HepG2 (cell line): ENCODE data around the gene CDR2L. TPM values are rescaled to one million over a fixed set of nuclear protein-coding genes. Genes with fewer than 3 reads are reported as not detected.
A peak's percentile ranks its signal among the peaks of the same experiment; 100 is the strongest.

Source experiments
- CREM ChIP-seq, 2 experiments: sonication (generic) in 1 of 2; formaldehyde crosslinking in 1 of 2; IDR thresholded peaks; 2 replicates each; pipeline versions ENCODE4 v1.4.0 to v1.6.1; 2016 to 2020; ENCODE audit warnings: antibody characterized with exemption in 1 of 2, mild to moderate bottlenecking in 1 of 2, missing genetic modification reagents in 1 of 2
- FOSL2 ChIP-seq: sonication (generic); formaldehyde crosslinking; IDR thresholded peaks from 2 replicates; pipeline ENCODE4 v1.4.0; 2020; ENCODE audit warnings: missing genetic modification reagents
- FOXA1 ChIP-seq, 2 experiments: fragments of 450-650 bp in 1 of 2; sonication (generic) in 1 of 2; formaldehyde crosslinking in 1 of 2; IDR thresholded peaks; 2 replicates each; pipeline versions ENCODE4 v1.4.0 to v1.6.1; 2016 to 2020; ENCODE audit warnings: missing genetic modification reagents in 1 of 2
- IKZF1 ChIP-seq: fragments of 450-650 bp; IDR thresholded peaks from 2 replicates; pipeline ENCODE4 v1.7.1; 2016
- MBD4 ChIP-seq: IDR thresholded peaks from 2 replicates; pipeline ENCODE4 v1.6.1; 2012; ENCODE audit warnings: low read length, inconsistent platforms, borderline replicate concordance
- RFX1 ChIP-seq: fragments of 450-650 bp; IDR thresholded peaks from 2 replicates; pipeline ENCODE4 v1.6.1; 2017
- RNF2 ChIP-seq: fragments of 450-650 bp; conservative IDR thresholded peaks from 2 replicates; pipeline ENCODE4 v1.6.1; 2016; ENCODE audit warnings: low read depth
- SRSF9 ChIP-seq: fragments of 200-400 bp; formaldehyde crosslinking; IDR thresholded peaks from 2 replicates; pipeline ENCODE4 v1.6.1; 2018; ENCODE audit warnings: borderline replicate concordance, mild to moderate bottlenecking, low read depth, low read length; ENCODE audit not compliant: insufficient read depth, poor library complexity, severe bottlenecking
- STAG1 ChIP-seq: sonication (generic); formaldehyde crosslinking; IDR thresholded peaks from 2 replicates; pipeline ENCODE4 v1.4.0; 2020; ENCODE audit warnings: missing genetic modification reagents
- TARDBP ChIP-seq: sonication (generic); formaldehyde crosslinking; IDR thresholded peaks from 2 replicates; pipeline ENCODE4 v1.8.0; 2022; ENCODE audit warnings: mild to moderate bottlenecking, missing genetic modification reagents
- TBX2 ChIP-seq: sonication (generic); formaldehyde crosslinking; IDR thresholded peaks from 2 replicates; pipeline ENCODE4 v1.5.0; 2020; ENCODE audit warnings: missing genetic modification reagents, mild to moderate bottlenecking, borderline replicate concordance
- TRAFD1 ChIP-seq: sonication (generic); formaldehyde crosslinking; IDR thresholded peaks from 2 replicates; pipeline ENCODE4 v1.5.1; 2020; ENCODE audit warnings: missing genetic modification reagents, mild to moderate bottlenecking, borderline replicate concordance
- ZEB1 ChIP-seq: IDR thresholded peaks from 2 replicates; pipeline ENCODE4 v1.6.1; 2012; ENCODE audit warnings: mild to moderate bottlenecking, low read depth, inconsistent platforms; ENCODE audit not compliant: insufficient replicate concordance
- ZFP36L2 ChIP-seq: sonication (generic); formaldehyde crosslinking; IDR thresholded peaks from 2 replicates; pipeline ENCODE4 v1.4.0; 2020; ENCODE audit warnings: missing genetic modification reagents
- ZFY ChIP-seq: sonication (generic); formaldehyde crosslinking; IDR thresholded peaks from 2 replicates; pipeline ENCODE4 v1.4.0; 2020; ENCODE audit warnings: missing genetic modification reagents
- ZNF12 ChIP-seq: sonication (generic); formaldehyde crosslinking; IDR thresholded peaks from 2 replicates; pipeline ENCODE4 v1.5.0; 2020; ENCODE audit warnings: missing genetic modification reagents
- ZNF33B ChIP-seq: sonication (generic); formaldehyde crosslinking; IDR thresholded peaks from 2 replicates; pipeline ENCODE4 v1.5.1; 2020; ENCODE audit warnings: mild to moderate bottlenecking, missing genetic modification reagents
- ZNF556 ChIP-seq: sonication (generic); formaldehyde crosslinking; IDR thresholded peaks from 2 replicates; pipeline ENCODE4 v1.4.0; 2020; ENCODE audit warnings: mild to moderate bottlenecking, missing genetic modification reagents, borderline replicate concordance
- ZNF572 ChIP-seq: sonication (generic); formaldehyde crosslinking; IDR thresholded peaks from 2 replicates; pipeline ENCODE4 v1.5.1; 2020; ENCODE audit warnings: mild to moderate bottlenecking, missing genetic modification reagents
- ZNF780A ChIP-seq: sonication (generic); formaldehyde crosslinking; IDR thresholded peaks from 2 replicates; pipeline ENCODE4 v1.8.0; 2022; ENCODE audit warnings: mild to moderate bottlenecking, missing genetic modification reagents, moderate library complexity
- polyA plus RNA-seq, 8 experiments: library from polyadenylated mRNA; depleted of rRNA in 3 of 8; stranded (reverse) in 7 of 8; unstranded in 1 of 8; fragments of >200 nt; fragmentation: Illumina TruSeq in 4 of 8; extraction: Trizol in 4 of 8; gene quantifications; 2 replicates each; pipeline versions ENCODE4 v1.2.1 to v1.2.3, GENCODE V29; 2011 to 2016; ENCODE audit warnings: low read depth in 4 of 8, missing spikeins in 1 of 8, mixed read lengths in 1 of 8; ENCODE audit not compliant: insufficient read depth in 1 of 8
- total RNA-seq, 5 experiments: library from RNA; depleted of rRNA; stranded (reverse); fragments of >200 nt; fragmentation: Illumina TruSeq; extraction: Trizol; gene quantifications; 2 replicates each; pipeline ENCODE4 v1.2.3, GENCODE V29; 2016; ENCODE audit warnings: low read depth in 1 of 5
- TF ChIP-seq, protein P1 (sequence below): sonication (generic); formaldehyde crosslinking; IDR thresholded peaks from 2 replicates; pipeline ENCODE4 v1.4.0; 2020; ENCODE audit warnings: mild to moderate bottlenecking, missing genetic modification reagents, borderline replicate concordance
- TF ChIP-seq, protein P2 (sequence below): sonication (generic); formaldehyde crosslinking; IDR thresholded peaks from 2 replicates; pipeline ENCODE4 v1.4.0; 2020; ENCODE audit warnings: mild to moderate bottlenecking, missing genetic modification reagents
- TF ChIP-seq, protein P3 (sequence below): IDR thresholded peaks from 2 replicates; pipeline ENCODE4 v1.6.1; 2012; ENCODE audit warnings: low read length, improper control_type of control experiment

The CDR2L gene
- total and polyA plus RNA-seq, 2 of the 13 experiments (the other 11 are each of a cell fraction or from before 2014, with no cell fraction given): 1.9 to 2.1 TPM

DNA sequence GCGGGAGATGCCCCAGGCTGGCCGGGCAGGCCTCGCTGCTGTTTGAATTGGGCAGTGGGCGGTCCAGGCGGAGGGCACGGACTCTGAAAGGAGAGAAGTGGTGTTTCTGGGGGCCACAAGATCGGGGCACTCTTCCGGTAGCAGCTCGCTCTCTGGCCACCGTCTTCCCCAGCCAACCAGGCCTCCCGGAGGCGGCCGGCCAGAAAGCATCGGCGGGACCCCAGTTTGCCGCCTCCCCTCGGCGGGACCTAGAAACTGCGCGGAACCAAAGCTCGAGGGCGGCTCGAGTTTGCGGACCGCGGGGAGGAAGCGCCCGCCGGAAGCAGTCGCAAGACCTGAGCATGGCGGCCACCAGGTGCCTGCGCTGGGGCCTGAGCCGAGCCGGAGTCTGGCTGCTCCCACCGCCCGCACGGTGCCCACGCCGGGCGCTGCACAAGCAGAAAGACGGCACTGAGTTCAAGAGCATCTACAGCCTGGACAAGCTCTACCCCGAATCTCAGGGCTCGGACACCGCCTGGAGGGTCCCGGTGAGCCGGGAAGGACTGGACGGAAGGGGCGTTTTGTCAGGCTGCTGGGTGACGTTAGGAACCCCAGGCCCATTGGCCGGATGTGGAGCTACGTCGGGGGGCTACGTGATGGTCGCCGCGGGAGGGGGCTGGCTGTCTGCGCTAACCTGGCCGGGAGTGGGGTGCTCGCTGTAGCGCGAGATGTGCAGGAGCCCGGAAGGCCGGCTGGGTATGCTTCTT lies 25.1 kb downstream of the CDR2L start, which contains the start of gene MRPL58 (continued):
- TF ChIP-seq, protein P1, sequence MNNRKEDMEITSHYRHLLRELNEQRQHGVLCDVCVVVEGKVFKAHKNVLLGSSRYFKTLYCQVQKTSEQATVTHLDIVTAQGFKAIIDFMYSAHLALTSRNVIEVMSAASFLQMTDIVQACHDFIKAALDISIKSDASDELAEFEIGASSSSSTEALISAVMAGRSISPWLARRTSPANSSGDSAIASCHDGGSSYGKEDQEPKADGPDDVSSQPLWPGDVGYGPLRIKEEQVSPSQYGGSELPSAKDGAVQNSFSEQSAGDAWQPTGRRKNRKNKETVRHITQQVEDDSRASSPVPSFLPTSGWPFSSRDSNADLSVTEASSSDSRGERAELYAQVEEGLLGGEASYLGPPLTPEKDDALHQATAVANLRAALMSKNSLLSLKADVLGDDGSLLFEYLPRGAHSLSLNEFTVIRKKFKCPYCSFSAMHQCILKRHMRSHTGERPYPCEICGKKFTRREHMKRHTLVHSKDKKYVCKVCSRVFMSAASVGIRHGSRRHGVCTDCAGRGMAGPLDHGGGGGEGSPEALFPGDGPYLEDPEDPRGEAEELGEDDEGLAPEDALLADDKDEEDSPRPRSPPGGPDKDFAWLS (CRISPR knock-in tag): peak; percentile 94; the same call in 1 of the 2 replicates
- no peak; the same call in 1 of the 2 replicates for TF ChIP-seq ZNF572 (CRISPR knock-in tag)
- no peak for TF ChIP-seq ZNF780A (CRISPR knock-in tag)
- TF ChIP-seq RNF2: peak; percentile 67; the same call in 1 of the 2 replicates
- 0 out of 2 replicates have a peak, but pooled peaks have one; percentile 74 for TF ChIP-seq ZFP36L2 (CRISPR knock-in tag)
- TF ChIP-seq CREM (IDR thresholded peaks at IDR 0.05): peak; percentile 84
- TF ChIP-seq CREM (CRISPR knock-in tag; IDR thresholded peaks at IDR 0.05): peak; percentile 16; the same call in 1 of the 2 replicates
- TF ChIP-seq TARDBP (CRISPR knock-in tag): peak; percentile 93
- TF ChIP-seq SRSF9: no peak
- peak; percentile 98 for TF ChIP-seq ZNF556
- peak; percentile 39 for TF ChIP-seq STAG1
- peak; percentile 65 for TF ChIP-seq FOSL2 (CRISPR knock-in tag)
- TF ChIP-seq FOXA1 (IDR thresholded peaks at IDR 0.05): no peak
- TF ChIP-seq FOXA1 (CRISPR knock-in tag; IDR thresholded peaks at IDR 0.05): peak; percentile 54; the same call in 1 of the 2 replicates
- no peak for TF ChIP-seq RFX1
- no peak for TF ChIP-seq TRAFD1 (CRISPR knock-in tag)
- peak; percentile 88 for TF ChIP-seq TBX2
- peak; percentile 97 for TF ChIP-seq ZFY
- TF ChIP-seq, protein P2, sequence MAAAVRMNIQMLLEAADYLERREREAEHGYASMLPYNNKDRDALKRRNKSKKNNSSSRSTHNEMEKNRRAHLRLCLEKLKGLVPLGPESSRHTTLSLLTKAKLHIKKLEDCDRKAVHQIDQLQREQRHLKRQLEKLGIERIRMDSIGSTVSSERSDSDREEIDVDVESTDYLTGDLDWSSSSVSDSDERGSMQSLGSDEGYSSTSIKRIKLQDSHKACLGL (CRISPR knock-in tag): peak; percentile 98
- no peak; the same call in 1 of the 2 replicates for TF ChIP-seq ZNF12 (CRISPR knock-in tag)
- TF ChIP-seq ZNF33B: peak; percentile 90
- no peak for TF ChIP-seq IKZF1
- TF ChIP-seq, protein P3, sequence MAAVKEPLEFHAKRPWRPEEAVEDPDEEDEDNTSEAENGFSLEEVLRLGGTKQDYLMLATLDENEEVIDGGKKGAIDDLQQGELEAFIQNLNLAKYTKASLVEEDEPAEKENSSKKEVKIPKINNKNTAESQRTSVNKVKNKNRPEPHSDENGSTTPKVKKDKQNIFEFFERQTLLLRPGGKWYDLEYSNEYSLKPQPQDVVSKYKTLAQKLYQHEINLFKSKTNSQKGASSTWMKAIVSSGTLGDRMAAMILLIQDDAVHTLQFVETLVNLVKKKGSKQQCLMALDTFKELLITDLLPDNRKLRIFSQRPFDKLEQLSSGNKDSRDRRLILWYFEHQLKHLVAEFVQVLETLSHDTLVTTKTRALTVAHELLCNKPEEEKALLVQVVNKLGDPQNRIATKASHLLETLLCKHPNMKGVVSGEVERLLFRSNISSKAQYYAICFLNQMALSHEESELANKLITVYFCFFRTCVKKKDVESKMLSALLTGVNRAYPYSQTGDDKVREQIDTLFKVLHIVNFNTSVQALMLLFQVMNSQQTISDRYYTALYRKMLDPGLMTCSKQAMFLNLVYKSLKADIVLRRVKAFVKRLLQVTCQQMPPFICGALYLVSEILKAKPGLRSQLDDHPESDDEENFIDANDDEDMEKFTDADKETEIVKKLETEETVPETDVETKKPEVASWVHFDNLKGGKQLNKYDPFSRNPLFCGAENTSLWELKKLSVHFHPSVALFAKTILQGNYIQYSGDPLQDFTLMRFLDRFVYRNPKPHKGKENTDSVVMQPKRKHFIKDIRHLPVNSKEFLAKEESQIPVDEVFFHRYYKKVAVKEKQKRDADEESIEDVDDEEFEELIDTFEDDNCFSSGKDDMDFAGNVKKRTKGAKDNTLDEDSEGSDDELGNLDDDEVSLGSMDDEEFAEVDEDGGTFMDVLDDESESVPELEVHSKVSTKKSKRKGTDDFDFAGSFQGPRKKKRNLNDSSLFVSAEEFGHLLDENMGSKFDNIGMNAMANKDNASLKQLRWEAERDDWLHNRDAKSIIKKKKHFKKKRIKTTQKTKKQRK: no peak
- peak; percentile 75 for TF ChIP-seq ZEB1
- no peak for TF ChIP-seq MBD4
